Activated T-cell treated with anti-CD3 and anti-CD28 coated beads for 24 hours (primary cell): ENCODE results near the gene HNRNPA1.
"Not testable (repeated sequence)": the region's sequence is repeated elsewhere in the genome, so short reads cannot be mapped to it uniquely, and the experiment has no call there.

Source experiments
- DNase-seq: peaks from one replicate; pipeline ENCODE4 v3.0.0-alpha.2; 2020; ENCODE audit warnings: low read depth

Gene HNRNPA1

GRCh38 chr12:54280468-54281260 is at the start of gene HNRNPA1:
TSS of gene HNRNPA1 (plus strand) at chr12:54280726. CDS start at chr12:54280808, 82 bp downstream.
- DNase-seq, result peak; percentile 92

DNA sequence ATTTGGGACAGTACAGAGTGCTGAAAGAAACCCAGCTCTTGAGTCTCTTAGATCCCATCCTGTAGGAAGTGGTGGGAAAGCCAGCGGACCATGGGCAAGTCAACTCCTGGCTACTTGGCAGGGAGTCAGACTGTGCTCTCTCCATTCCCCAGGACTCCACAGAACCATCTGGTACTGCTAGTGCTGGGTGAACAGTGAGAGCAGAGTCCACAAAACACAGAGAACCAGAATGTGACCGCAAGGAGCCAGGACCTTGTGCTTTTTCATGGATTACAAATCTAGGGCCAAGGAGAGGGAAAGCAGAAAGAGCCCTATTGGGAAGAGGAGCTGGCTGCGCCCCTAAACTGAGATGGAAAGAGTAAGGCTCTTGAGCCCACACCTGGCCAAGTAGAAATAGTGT is 49.3 kb upstream of the HNRNPA1 start:
- DNase-seq, result not testable (repeated sequence)

DNA sequence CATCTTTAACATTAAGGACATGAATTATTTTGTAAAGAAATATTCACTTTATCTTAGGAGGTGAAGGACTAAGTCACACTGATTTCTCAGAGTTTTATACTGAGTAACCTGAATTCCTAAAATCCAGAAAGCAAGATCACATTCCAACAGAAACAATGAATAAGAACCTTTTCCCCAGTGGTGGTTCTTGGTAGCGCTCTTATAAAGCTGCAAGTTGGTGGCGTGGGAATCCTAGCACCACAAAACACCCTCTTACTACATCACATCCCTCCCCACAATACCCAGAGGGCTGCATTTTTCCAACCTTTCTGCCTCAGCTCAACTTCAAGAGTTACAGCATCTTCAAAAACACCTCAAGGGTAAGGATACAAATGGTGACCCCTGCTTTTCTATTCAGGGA is 47.7 kb upstream of the HNRNPA1 start:
- no peak for DNase-seq

GRCh38 chr12:54238531-54238930 is 42.0 kb upstream of the HNRNPA1 start:
- DNase-seq, result no peak

DNA sequence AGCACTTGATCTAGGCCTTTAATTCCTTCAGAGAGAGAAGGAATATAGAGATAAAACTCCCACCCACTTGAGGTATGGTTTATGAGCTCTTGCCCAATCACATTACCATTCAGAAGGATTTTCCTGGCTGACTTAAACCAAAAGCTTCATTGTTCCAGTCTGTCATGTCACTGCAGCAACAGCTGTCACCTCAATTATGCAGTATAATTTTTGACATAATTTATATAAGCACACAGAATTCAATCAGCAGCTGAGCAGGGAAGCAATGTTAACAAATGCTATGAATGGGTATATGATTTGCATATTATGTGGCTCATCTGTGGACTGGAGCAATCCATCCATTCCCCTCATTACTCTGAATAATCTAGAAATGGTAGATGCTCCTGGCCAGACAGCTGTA is 40.9 kb upstream of the HNRNPA1 start:
- no peak for DNase-seq

DNA sequence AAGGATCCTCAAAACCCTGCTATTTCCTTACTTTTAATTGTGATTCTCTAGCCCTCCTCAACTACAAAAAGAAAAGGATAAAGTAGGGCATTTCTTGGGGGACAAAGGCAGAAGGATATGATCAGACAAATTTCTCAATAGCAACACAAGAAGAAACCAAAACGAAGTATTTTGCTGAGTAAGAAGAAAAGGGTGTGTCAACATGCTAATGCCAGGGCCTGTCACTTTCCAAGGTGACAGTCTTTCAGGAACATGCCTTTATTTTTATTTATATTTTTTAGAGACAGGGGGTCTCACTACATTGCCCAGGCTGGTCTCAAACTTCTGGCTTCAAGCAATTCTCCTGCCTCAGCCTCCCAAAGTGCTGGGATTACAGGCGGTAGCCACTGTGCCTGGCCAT is 40.4 kb upstream of the HNRNPA1 start:
- no peak for DNase-seq

GRCh38 chr12:54240971-54241588 is 39.4 kb upstream of the HNRNPA1 start:
- no peak for DNase-seq

DNA sequence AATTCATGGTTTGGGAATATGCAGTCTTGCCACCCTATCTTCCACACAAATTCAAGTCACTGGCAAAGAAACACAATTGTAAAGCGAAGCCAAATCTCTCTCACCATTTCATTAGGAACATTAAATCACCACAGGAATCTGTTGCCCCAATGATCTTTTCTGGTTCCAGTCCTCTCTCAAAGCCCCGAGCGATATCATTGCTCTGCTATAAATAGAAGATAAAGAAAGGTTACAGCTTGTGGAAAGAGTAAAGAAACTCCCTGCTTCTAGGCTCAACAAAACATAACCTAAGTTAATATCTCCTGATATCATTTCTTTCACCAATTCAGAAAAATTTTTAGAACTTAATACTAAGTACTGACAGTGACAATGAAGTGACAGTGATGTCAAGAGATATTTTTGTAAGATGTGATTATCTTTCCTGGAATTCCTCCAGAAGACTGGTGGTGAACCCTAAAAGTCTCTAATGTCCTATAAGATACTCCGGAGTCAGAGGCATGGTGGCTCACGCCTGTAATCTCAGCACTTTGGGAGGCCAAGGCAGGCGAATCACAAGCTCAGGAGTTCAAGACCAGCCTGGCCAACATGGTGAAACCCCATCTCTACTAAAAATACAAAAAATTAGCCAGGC is 34.4 kb upstream of the HNRNPA1 start:
- no peak for DNase-seq

- DNase-seq, result no peak
Measured at GRCh38 chr12:54249489-54249888, 31.0 kb upstream of the HNRNPA1 start.

DNA sequence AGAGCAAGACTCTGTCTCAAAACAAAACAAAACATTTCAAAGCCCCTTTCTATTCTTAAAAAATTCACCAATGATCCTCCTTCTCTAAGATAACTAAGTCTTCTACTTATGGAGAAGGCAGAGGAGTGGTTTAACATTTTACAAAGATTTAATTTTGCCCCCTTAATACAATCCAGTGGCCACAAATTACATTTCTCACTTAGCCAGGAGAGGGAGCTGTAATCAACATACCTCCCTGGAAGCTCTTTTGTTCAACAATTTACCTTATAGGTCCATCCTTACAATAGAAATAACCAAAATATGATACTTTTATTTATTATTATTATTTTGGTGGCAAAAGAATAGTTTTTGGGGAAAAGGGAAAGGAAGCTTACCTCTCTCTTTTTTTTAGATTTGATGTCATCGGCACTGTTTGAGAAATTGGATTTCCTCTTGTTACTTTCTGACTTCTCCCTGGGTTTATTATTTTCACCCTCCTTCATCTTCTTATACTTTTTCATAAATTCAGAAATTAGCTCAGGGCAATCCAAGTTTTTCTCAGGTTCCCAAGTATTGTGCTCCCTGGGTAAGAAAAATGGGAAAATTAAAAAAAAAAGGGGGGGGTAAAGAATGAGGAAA is 28.8 kb upstream of the HNRNPA1 start:
- no peak for DNase-seq

- DNase-seq, result no peak
Measured at GRCh38 chr12:54253240-54253639, 27.3 kb upstream of the HNRNPA1 start.

- no peak for DNase-seq
Measured at GRCh38 chr12:54257332-54257731, 23.2 kb upstream of the HNRNPA1 start.

- no peak for DNase-seq
Measured at GRCh38 chr12:54258201-54258681, 22.3 kb upstream of the HNRNPA1 start.

GRCh38 chr12:54259194-54260011 is 21.1 kb upstream of the HNRNPA1 start:
- DNase-seq, result peak; percentile 35

DNA sequence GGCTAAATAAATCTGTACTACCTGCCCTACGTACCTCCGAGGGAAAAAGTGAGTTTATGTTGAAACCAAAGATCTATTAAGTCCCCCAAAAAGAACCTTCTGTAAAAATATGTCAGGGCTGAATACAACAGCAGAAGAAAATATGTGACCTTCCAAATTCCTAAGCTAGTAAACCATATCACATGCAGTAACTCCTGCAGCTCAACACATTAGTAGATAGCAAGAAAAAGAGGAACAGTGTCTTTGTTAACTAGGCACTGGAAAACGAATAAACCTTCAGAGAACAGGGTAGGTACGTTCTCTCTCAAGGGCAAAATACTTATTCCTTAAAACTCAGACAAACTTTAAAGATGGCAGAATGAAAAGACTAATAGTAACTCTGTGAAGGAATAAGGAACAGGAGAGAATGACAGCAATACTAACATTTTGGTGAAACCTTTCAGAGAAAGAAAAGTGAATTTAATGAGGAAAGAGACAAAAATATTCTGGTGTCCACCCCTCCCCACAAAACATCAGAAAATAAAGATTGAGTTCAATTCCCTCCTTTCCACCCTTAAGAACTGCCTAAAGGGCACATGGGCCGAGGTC is 18.6 kb upstream of the HNRNPA1 start:
- no peak for DNase-seq

DNA sequence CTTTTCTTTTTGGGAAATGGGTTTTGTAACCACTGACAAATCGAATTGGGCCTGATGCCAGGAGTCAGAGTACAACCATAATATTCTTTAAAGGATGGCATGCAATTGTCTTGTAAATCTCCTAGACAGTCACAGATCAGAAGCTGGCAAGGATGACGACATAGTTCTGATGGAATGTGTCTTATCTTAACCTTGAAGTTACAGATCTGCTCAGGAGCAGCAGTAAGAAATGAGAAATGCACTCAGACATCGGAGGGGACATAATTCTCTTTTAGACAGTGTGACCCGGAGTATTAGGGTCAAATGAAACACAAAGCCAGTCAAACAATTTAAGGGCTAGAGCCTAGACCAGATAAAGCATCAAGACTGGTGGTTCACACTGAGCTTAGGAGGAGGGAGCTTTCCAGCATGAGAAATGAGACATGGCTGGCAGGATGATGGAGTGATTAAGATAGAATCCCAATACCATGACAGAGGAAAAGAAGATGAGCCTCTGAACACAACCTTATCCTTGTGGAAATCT is 18.1 kb upstream of the HNRNPA1 start:
- no peak for DNase-seq

DNA sequence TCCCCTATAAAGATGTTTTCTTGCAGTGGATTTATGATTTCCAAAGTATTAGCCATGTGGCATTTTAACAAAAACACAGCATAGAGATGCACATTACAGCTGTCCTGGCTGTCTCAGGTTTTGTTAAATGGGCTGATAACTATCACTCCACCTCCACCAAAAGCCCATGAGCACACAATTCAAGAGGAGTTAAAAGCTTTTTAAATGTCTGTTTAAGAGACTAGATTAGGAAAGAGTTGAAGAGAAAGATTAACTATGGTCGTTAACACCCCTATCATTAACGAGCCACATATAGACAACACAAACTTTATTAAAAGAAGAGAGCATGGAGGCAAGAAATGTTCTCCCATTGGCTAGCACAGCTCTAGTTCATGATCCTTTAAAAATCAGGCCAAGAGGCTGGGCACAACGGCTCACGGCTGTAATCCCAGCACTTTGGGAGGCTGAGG is 15.1 kb upstream of the HNRNPA1 start:
- DNase-seq, result no peak

GRCh38 chr12:54266852-54267251 is 13.7 kb upstream of the HNRNPA1 start:
- no peak for DNase-seq

GRCh38 chr12:54270345-54270744 is 10.2 kb upstream of the HNRNPA1 start:
- DNase-seq, result no peak

- DNase-seq, result no peak
Measured at GRCh38 chr12:54272214-54272613, 8.3 kb upstream of the HNRNPA1 start.

- DNase-seq, result no peak
Measured at GRCh38 chr12:54273981-54274380, 6.5 kb upstream of the HNRNPA1 start.
